RKO (cell line): ENCODE measurements around the gene TMSB15A.
"Not testable (repeated sequence)": the region's sequence is repeated elsewhere in the genome, so short reads cannot be mapped to it uniquely, and the experiment has no call there.

Experiments
- DNase-seq: peaks from one replicate; pipeline ENCODE4 v3.0.0-alpha.2; 2016; ENCODE audit warnings: low spot score

TMSB15A gene

GRCh38 chrX:102515975-102516941 lies at the start of gene TMSB15A:
Gene TMSB15A, minus strand, starts transcription at chrX:102516739.
- no peak for DNase-seq

DNA sequence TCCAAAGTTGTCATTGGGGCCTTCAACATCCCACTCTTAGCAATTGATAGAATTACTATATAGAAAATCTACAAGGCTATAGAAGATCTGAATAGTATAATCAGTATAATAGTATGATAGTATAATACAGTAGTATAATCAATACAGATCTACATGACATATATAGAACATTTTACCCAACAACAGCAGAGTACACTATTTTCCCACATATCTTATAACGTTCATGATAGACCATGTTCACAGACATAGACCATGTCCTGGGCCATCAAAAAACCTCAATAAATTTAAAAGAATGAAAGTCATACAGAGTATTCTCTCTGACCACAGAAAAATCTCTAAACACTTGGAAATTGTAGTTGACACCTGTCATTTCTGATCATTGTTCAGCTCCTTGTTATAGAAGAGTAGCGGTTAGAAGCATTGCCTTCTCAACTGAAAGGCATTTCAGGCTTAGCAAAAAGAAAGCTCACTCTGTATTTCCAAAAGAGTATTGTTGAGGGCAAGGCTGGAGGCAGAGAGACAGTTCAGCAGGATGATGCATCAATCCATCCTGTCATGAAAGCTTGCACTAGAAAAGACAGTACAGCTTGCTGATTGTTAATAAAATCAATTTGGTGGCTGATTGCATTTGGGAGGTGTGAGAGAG lies 44.0 kb upstream of the TMSB15A start:
- no peak for DNase-seq

DNA sequence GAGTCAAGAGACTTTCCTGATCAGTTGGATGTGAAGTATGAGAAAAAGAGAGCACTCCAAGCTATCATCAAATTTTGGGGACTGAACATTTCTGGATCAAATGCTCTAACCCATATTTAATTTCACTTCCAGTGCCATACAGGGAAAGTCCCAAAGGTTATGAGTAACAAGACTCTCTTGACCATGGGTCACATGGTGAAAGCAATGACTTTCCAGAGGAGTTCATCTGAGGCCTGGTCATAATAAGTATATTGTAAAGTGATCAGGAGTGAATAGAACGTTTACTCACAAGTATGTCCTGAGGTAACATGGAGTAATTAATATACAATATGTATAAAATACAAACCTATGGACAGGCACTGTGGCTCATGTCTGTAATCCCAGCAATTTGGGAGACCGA lies 42.1 kb upstream of the TMSB15A start:
- no peak for DNase-seq

DNA sequence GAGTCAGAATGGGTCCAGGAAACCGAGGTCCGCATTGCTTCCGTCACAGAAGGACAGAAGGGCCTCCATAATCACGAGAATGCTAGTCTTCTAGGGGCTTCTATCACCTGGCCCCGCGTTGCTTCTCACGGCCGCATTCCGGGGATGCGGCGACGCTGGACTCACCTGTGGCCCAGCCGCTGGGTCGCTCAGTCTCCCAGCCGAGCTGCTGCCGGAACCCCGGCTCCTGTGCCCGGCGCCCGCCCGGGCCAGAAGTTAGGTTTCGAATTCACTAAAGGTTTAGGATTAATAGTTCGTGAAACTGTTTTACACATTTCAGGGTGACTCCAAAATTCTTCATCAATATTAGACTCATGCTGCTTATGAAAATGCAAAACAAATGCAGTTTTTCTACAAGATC lies 31.7 kb upstream of the TMSB15A start:
- no peak for DNase-seq

DNA sequence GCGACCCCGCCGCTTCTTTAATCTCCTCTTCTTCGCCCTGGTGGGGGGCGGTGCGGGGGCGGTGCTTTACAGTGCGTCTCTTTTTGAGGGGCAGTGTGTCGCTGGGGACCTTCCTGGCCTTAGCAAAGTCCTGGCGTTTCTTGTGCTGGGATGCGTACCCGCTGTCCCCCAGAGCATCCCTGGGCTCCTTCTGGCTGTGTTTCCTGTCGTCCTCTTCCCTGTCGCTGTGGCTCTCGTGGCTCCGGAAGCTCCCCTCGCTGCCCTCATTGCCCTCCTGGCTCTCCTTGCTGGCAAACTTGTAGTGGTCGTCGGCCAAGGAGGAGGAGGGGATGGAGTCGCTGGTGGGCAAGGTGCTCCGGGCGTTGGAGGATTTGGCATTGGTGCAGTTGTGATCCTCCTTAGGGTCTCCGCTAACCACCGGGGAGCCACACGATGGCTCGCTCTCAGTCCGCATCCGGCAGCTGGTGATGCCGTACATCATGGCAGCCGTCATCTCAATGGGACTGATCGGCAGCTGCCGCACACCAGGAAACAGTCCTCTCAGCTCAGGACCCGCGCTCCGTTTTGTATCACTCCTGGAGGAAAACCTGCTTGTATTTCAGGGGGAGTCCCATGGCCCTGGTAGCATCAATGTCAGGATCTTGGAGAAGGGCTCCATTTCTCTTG lies 30.4 kb upstream of the TMSB15A start:
- no peak for DNase-seq

DNA sequence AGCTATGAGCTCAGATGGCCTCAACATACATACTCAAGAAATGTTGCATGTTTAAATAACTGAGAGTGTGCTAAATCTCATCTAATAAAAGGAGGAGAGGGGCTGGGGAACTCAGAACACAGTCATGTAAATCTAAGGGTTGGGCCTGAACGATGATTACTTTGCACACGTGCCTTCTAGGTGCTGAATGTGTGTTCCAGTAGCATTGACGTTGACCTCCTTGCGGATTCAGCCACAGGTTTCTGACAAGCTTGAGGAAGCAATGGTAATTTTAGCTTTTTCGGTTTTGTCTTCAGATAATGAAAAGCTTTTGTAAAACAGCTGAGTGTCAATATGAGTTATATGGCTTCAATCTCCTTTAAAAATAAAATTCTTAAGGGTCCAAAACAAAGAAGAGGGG lies 29.6 kb upstream of the TMSB15A start:
- DNase-seq: not testable (repeated sequence)

GRCh38 chrX:102535958-102536357 lies 19.4 kb upstream of the TMSB15A start:
- DNase-seq: no peak

GRCh38 chrX:102517326-102517725 lies 787 bp upstream of the TMSB15A start:
- peak; percentile 28 for DNase-seq

DNA sequence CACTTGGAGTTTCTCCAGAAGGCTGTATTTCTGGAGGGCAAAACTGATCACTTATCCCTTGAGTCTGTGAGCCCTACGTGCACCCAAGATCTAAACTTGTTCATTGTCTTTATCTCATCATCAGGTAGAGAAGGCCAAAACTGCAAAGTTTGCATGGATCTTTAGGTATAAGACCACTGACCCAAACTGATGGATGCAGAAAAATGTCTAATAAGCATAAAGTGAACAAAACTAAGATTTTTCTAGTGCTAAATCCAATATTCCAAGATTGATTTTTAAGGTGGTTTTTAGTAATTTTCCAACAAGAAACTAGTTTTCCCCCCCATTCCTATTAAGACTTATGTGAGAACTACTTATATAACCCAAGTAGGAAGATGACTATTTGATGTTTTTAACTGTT lies 2.0 kb downstream of the TMSB15A start:
- no peak for DNase-seq

GRCh38 chrX:102498732-102499131 lies 17.8 kb downstream of the TMSB15A start:
- no peak for DNase-seq

DNA sequence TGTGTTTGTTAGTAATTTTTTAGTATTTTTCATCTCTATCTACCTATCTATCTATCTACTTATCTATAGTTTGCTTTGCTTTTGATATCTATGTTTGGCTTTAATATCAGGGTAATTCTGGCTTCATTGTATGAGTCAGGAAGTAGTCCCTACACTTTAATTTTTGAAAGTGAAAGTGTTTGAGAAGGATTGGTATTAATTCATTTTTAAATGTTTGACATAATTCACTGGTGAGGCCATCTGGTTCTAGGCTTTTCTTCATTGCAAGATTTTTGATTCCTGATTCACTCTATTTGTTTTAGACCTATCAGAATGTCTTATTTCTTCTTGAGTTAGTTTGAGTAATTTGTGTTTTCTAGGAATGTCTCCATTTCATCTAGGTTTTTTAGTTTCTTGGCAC lies 24.8 kb downstream of the TMSB15A start:
- no peak for DNase-seq

GRCh38 chrX:102478765-102479164 lies 37.8 kb downstream of the TMSB15A start:
- not testable (repeated sequence) for DNase-seq

GRCh38 chrX:102471762-102472220 lies 44.7 kb downstream of the TMSB15A start, which contains the start of gene TCP11X2:
Gene TCP11X2, minus strand, starts transcription at chrX:102471812.
- DNase-seq: not testable (repeated sequence)

DNA sequence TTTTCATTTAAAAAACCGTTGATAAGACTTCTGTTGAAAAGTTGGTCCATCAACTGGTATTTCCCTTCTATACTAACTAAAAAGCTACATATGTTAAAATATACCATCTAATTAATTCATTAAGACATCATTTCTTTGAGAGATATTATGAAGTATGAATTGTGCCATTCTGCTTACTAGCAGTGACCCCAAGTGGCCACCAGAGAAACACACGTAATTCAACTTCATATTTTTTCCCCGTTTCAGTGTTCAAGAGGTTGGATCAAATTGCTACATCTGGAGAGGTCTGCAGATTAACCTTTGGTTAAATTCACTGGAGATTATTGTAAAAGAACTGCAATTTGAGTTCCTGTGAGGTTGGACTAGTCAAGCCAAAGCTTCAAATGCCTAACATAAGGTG lies 46.3 kb downstream of the TMSB15A start:
- DNase-seq: not testable (repeated sequence)
